Measurements from ENCODE around the gene VIPR1.

VIPR1 gene, protein sequence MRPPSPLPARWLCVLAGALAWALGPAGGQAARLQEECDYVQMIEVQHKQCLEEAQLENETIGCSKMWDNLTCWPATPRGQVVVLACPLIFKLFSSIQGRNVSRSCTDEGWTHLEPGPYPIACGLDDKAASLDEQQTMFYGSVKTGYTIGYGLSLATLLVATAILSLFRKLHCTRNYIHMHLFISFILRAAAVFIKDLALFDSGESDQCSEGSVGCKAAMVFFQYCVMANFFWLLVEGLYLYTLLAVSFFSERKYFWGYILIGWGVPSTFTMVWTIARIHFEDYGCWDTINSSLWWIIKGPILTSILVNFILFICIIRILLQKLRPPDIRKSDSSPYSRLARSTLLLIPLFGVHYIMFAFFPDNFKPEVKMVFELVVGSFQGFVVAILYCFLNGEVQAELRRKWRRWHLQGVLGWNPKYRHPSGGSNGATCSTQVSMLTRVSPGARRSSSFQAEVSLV

GRCh38 chr3:42502429-42503250 lies at the start of gene VIPR1:
TSS of gene VIPR1 (plus strand) at chr3:42502643. CDS start at chr3:42502736, 93 bp downstream.
- DNase-seq (ENCODE audit: low read depth in 2 of 2) = no peak

- no peak for DNase-seq (ENCODE audit: low read depth in 2 of 2)
These were observed 46.2 kb upstream of the VIPR1 start for GRCh38 chr3:42456211-42456610.

GRCh38 chr3:42459151-42459550 lies 43.3 kb upstream of the VIPR1 start:
- DNase-seq (ENCODE audit: low read depth in 2 of 2) = no peak

DNA sequence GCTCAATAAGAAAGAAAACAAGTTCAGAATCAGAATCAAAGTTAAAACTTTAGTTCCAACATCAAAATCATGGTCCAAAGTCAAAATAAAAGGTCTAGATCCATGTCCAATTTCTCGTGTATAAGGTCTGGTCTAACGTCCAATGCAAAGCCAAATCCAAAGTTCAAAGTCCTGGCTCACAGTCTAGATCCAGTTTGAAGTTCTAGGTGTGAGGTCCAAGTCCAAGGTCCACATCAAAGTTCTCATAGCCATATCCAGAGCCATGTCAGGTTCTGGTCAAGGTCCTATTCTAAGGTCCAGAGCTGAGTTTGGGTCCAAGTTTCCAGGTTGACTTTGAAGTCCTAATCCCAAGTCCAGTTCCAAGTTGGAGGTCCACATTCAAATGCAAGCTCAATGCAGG lies 40.7 kb upstream of the VIPR1 start:
- no peak for DNase-seq (ENCODE audit: low read depth in 2 of 2)

GRCh38 chr3:42463093-42463492 lies 39.4 kb upstream of the VIPR1 start:
- no peak for DNase-seq (ENCODE audit: low read depth in 2 of 2)

DNA sequence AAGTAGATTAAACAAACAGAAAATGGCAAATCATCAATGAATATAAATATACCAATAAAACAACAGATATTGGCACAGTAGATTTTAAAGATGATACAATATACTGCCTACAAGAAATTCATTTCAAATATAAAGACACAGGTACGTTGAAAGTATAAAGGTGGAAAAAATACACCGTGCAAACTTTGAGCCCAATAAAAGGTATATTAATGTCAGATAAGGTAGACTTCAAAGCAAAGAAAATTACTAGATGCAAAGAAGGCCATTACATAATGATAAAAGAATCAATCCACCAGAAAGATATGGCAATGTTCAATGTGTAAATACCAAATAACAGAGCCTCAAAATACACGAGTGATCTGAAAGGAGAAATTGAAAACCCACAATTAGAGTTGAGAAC lies 34.3 kb upstream of the VIPR1 start:
- DNase-seq (ENCODE audit: low read depth in 2 of 2) = no peak

DNA sequence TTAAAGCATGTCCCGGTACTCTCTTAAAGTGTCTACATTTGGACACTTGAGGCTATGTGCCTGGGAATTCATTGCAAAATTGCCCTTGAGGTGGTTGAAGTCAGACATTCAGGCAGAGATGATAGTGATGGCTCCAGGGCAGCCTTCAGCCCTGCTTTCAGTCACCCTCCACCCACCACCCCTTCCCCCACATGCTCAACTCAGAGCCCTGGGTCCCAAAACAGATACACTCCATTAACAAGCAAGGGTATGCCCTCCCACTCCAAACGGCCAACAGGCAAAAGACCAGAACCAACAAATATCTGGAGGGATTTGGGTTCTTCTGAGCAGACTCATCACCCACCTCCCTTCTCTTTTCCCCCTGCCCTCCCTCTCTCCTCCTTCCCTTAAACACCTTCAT lies 29.9 kb upstream of the VIPR1 start:
- no peak for DNase-seq (ENCODE audit: low read depth in 2 of 2)

GRCh38 chr3:42473083-42473932 lies 29.1 kb upstream of the VIPR1 start:
- no peak for DNase-seq (ENCODE audit: low read depth in 2 of 2)

- DNase-seq (ENCODE audit: low read depth in 2 of 2) = no peak
These were observed 26.0 kb upstream of the VIPR1 start for GRCh38 chr3:42476225-42477125.

DNA sequence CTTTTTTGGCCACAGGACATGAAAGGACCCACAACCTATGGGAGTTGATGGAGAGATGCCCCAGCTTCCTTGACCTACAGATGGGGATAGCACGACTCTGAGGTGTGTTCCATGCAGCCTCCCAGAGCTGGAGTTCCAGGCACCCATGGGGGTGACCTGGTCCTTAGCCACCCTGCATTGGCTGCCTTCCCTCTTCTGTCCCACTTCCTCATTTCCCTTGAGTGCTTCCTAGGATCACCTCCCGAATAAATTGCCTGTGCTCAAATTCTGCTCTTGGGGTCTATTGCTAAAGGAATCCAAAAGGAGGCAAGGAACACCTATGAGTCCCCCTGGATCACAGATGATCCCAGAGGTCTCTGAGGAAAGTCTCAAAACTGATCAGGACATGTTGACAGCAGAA lies 24.7 kb upstream of the VIPR1 start:
- DNase-seq (ENCODE audit: low read depth in 2 of 2) = no peak

DNA sequence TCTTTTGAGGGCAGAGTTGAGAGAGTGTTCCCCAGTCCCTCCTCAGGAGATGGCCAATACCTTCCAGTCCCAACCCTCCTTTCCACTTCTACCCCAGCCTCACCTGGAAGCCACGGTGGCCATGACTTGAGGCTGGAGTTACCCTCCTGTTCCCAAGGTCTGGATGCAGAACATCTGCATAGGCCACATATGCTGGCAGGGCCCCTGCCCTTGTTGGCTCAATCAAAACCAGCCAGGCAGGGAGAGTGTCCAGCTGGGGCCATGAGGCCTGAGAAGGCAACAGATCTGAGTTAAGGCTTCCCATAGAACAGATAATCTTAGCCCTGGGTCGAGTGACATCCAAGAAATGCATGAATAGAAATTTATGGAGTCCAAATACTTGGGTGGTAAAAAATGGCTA lies 23.6 kb upstream of the VIPR1 start:
- no peak for DNase-seq (ENCODE audit: low read depth in 2 of 2)

GRCh38 chr3:42486814-42487565 lies 15.5 kb upstream of the VIPR1 start:
- DNase-seq (ENCODE audit: low read depth in 2 of 2) = no peak

GRCh38 chr3:42488687-42489086 lies 13.8 kb upstream of the VIPR1 start:
- no peak for DNase-seq (ENCODE audit: low read depth in 2 of 2)

DNA sequence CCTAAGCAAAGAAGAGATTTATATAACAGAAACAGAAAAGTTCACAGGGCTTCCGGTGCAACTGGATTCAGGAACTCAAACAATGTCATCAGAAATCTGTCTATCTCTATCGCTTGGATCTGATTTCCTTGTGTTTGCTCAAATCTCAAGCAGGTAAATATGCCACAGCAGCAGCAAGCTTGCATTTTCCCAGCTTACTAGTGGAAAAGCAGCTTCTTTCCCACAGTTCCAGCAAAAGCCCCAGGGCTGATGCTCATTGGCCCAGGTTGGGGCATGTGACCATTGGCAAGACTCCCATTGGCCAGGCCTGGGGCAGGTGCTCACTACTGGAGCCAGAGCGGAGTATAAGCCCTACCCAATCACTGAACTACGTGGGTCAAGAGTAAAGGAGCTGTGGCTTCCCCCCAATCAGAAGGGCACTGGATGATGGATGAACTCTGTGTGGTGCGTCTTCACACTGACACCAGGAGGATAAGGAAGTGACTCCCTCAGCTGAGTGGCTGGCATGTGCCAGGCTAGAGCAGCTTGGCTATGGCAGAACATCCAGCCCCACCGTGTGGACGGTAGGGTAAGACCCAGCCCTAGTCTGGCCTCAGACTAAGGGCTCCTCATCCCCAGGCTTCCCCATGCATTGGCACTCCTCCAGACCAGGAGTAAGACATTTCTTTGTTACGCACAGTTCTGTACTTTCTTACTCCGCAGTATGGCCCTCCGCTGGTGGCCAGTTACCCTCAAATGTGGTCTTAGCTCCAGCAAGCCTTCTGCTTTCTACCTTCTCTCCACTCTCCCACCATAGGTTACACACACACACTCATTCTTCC lies 13.1 kb upstream of the VIPR1 start:
- DNase-seq (ENCODE audit: low read depth in 2 of 2) = no peak

DNA sequence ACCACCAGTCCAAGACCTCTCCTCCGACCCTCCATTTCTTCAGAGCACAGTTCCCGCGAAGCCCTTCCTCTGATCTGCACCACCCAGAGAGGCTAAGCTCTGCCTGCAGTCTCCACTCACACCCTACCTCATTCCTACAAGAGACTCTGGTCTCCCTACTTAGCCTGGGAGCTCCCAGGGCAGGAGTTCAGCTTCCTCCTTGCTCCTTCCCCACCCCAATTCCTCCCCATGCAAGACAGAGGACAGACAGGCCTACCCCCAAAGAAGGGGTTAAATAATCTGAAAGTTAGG lies 12.6 kb upstream of the VIPR1 start:
- DNase-seq (ENCODE audit: low read depth in 2 of 2) = no peak

GRCh38 chr3:42490243-42490642 lies 12.2 kb upstream of the VIPR1 start:
- DNase-seq (ENCODE audit: low read depth in 2 of 2) = no peak

- no peak for DNase-seq (ENCODE audit: low read depth in 2 of 2)
These were observed 10.4 kb upstream of the VIPR1 start for GRCh38 chr3:42491881-42492507.

DNA sequence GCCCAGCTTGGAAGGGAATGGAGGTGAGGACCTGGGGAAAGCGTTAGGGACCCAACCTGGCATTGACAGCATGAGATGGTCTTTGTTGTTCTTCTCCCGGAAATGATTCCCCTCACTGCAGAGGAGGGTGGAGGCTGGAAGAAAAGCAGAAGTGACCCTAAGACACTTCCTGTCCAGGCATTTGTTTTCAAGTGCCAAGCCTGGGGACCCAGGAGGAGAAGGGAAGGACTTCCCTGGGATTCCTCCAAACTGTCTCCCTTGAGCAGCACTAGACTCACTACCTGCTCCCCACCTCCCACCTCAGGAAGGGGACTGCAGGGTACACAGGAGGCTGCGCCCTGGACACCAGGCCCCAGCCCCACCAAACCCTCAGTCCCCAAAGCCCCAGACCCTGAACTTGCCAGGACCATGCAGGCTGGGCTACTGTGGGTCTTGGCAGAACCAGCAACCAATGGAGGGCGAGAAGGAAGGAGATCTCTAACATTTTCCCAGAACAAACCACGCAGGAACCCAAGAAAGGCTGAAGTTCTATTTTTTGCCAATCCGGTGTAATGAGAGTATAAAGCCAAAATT lies 9.8 kb upstream of the VIPR1 start:
- DNase-seq (ENCODE audit: low read depth in 2 of 2) = no peak
